IPS-15b (cell line): Measurements from ENCODE around the gene GPR142.

ENCODE experiments used
- H3K27me3 ChIP-seq: one replicate; pipeline ENCODE4 v1.6.1; 2013; ENCODE audit warnings: low read length; ENCODE audit not compliant: control insufficient read depth, insufficient read depth
- H3K36me3 ChIP-seq: one replicate; pipeline ENCODE4 v1.6.1; 2013; ENCODE audit warnings: low read length; ENCODE audit not compliant: control insufficient read depth, insufficient read depth
- H3K4me1 ChIP-seq: one replicate; pipeline ENCODE4 v1.6.1; 2013; ENCODE audit warnings: mild to moderate bottlenecking, low read length; ENCODE audit not compliant: control insufficient read depth, insufficient read depth
- H3K4me3 ChIP-seq: one replicate; pipeline ENCODE4 v1.5.1; 2013; ENCODE audit warnings: low read depth, low read length
- H3K9ac ChIP-seq: one replicate; pipeline ENCODE4 v1.6.1; 2013; ENCODE audit warnings: low read depth, mild to moderate bottlenecking, low read length
- H3K9me3 ChIP-seq: one replicate; pipeline ENCODE4 v1.6.1; 2013; ENCODE audit warnings: mild to moderate bottlenecking, low read length; ENCODE audit not compliant: control insufficient read depth, insufficient read depth

GPR142 gene

GRCh38 chr17:74419928-74420411 lies 52.7 kb downstream of the GPR142 start:
- Histone ChIP-seq H3K9ac (no peak overlapping the region), H3K36me3 (no peaks in the 10 kb centered on the region), H3K4me3 (no peak overlapping the region), H3K4me1 (no peaks in the 10 kb centered on the region), H3K27me3 (no peaks in the 10 kb centered on the region), H3K9me3 (no peaks in the 10 kb centered on the region)
